Fibroblast of peridontal ligament (primary cell): ENCODE measurements around the gene CENPF.

Source experiments
- DNase-seq: peaks from one replicate; pipeline ENCODE4 v3.0.0-alpha.2; 2010; ENCODE audit errors: extremely low read depth

CENPF gene

GRCh38 chr1:214623430-214623829 lies 20.4 kb downstream of the CENPF start:
- no peak for DNase-seq

DNA sequence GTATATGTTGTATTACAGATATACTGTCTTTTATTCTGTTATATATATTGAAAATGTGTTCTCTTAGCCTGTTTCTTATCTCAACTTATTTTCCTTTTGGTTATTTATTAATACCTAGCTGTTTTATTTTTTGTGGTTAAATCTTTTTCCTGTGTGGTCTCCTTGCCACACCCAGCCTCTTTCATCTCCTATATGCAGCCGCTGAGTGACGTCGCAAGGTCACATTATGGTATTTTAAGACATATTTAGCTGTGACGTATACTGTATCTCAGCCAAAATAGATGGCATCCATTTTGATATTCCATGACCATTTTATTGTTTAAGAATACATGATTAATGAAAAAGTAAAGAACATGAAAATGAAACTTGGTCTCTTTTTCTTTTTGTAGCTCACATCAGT lies 29.1 kb downstream of the CENPF start:
- no peak for DNase-seq

DNA sequence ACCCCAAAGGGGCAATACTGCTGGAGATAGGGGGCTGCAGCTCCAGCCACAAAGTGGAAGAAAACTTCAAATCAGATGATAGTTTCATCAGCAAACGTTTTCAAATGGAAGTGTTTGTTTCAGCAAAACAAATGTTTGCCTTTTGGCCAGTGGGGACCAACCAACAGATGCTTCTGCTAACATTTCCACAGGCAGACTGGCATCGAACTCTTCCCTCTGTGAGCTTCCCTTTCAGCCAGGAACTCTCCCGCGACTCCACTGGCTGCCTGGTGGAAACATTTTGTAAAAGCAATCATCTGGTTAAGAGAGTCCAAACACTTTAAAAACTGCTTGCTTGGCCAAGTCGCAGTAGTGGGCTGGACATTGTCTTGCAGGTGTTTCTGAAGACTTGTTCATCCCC lies 30.7 kb downstream of the CENPF start:
- no peak for DNase-seq

- DNase-seq, result no peak
Observed at GRCh38 chr1:214634267-214634666, 31.3 kb downstream of the CENPF start.

DNA sequence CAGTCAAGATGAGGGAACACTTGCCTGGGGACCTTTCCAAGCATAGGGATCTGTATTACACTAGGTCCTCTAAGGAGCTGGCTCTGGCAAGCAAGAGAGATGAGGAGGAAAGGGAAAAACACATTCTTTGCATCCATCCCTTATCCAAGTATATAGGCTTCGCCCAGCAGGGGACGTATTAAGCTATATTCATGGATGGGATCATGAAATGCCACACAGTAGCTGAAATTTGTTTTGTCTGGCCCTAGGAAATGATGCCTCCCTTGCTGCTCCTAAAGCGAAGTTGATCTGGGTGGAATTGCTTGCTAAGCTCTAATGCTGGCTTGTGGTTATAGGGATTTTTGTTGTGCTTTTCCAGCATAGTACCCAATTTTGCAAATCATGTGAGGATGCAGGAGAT lies 32.1 kb downstream of the CENPF start:
- DNase-seq, result no peak

- DNase-seq, result no peak
Observed at GRCh38 chr1:214635506-214635905, 32.5 kb downstream of the CENPF start.

GRCh38 chr1:214636436-214636835 lies 33.4 kb downstream of the CENPF start:
- DNase-seq, result no peak

DNA sequence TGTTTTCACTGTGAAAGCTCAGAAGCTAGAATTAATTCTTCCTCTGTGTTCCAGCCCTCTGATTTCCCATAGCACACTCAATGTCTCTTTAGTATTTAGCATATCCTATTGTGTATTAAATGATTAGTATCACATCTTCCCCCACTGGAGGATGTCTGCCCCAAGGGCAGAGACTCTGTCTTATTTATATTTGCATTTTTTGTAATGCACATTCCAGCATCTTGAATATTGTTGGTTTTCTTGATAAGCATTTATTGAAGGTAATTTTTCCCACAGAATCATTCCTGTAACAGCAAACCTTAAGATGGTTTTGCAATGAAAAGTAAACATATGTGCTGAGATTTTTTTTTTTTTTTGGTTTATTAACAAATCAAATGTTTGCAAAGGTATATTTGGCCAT lies 34.1 kb downstream of the CENPF start:
- no peak for DNase-seq

DNA sequence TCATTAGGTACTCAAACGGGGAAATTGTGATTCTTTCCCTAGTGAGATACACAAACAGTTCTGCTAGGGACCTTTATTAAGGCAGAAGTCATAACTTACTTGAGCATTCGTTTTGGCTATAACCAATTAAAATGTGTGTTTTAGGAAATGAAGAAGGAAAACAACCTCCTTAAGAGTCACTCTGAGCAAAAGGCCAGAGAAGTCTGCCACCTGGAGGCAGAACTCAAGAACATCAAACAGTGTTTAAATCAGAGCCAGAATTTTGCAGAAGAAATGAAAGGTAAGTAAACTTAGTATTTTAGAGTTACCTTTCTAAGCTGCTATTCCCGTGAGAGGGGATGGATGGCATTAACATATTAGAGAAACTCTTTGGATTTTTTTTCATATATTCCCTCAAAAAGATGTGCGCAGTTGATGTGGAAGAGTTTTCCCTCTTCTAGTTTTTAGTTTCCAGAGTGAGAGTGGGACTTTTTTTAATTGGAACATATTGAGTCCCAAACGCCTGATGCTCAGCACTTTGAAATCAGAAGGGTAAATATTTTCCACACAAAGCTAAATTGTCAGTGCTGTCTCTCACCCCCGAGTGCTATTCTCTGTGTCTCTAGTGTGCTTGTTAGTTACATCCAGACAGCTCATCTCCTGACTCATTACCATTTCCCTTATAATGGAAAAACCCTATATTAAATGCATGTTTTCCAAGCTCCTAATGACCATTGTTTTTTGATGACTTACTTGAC lies 34.9 kb downstream of the CENPF start:
- DNase-seq, result peak; percentile 77

- DNase-seq, result no peak
Observed at GRCh38 chr1:214638459-214638807, 35.4 kb downstream of the CENPF start.

GRCh38 chr1:214638997-214639396 lies 36.0 kb downstream of the CENPF start:
- no peak for DNase-seq

DNA sequence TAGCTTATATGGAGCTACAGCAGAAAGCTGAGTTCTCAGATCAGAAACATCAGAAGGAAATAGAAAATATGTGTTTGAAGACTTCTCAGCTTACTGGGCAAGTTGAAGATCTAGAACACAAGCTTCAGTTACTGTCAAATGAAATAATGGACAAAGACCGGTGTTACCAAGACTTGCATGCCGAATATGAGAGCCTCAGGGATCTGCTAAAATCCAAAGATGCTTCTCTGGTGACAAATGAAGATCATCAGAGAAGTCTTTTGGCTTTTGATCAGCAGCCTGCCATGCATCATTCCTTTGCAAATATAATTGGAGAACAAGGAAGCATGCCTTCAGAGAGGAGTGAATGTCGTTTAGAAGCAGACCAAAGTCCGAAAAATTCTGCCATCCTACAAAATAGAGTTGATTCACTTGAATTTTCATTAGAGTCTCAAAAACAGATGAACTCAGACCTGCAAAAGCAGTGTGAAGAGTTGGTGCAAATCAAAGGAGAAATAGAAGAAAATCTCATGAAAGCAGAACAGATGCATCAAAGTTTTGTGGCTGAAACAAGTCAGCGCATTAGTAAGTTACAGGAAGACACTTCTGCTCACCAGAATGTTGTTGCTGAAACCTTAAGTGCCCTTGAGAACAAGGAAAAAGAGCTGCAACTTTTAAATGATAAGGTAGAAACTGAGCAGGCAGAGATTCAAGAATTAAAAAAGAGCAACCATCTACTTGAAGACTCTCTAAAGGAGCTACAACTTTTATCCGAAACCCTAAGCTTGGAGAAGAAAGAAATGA lies 37.6 kb downstream of the CENPF start:
- DNase-seq, result no peak

DNA sequence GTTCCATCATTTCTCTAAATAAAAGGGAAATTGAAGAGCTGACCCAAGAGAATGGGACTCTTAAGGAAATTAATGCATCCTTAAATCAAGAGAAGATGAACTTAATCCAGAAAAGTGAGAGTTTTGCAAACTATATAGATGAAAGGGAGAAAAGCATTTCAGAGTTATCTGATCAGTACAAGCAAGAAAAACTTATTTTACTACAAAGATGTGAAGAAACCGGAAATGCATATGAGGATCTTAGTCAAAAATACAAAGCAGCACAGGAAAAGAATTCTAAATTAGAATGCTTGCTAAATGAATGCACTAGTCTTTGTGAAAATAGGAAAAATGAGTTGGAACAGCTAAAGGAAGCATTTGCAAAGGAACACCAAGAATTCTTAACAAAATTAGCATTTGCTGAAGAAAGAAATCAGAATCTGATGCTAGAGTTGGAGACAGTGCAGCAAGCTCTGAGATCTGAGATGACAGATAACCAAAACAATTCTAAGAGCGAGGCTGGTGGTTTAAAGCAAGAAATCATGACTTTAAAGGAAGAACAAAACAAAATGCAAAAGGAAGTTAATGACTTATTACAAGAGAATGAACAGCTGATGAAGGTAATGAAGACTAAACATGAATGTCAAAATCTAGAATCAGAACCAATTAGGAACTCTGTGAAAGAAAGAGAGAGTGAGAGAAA lies 38.4 kb downstream of the CENPF start:
- DNase-seq, result no peak

DNA sequence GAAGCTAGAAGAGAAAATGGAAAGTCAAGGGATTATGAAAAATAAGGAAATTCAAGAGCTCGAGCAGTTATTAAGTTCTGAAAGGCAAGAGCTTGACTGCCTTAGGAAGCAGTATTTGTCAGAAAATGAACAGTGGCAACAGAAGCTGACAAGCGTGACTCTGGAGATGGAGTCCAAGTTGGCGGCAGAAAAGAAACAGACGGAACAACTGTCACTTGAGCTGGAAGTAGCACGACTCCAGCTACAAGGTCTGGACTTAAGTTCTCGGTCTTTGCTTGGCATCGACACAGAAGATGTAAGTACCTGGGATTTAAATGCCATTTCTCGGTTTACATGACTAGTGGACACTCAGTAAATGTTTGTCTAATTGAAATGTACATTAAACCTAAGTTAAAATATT lies 40.0 kb downstream of the CENPF start:
- no peak for DNase-seq

- no peak for DNase-seq
Observed at GRCh38 chr1:214645712-214646111, 42.7 kb downstream of the CENPF start.

GRCh38 chr1:214648801-214649200 lies 45.8 kb downstream of the CENPF start:
- no peak for DNase-seq

- no peak for DNase-seq
Observed at GRCh38 chr1:214649607-214650006, 46.6 kb downstream of the CENPF start.

GRCh38 chr1:214650664-214651063 lies 47.7 kb downstream of the CENPF start:
- no peak for DNase-seq

DNA sequence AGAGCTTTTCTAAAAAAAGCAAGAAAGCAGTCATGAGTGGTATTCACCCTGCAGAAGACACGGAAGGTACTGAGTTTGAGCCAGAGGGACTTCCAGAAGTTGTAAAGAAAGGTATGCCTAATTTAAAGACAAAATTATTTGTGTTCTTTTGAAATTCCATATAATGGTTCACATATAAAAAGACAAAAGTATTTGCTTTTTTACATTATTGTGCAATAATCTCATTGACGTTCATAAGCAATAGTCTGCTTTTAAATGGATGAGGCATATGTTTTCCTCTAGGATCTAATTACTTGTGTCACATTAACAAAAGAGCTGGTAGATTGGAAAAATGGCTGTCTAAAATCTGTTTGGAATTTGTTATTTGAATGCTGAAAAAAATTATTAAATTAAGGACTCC lies 54.3 kb downstream of the CENPF start:
- no peak for DNase-seq

DNA sequence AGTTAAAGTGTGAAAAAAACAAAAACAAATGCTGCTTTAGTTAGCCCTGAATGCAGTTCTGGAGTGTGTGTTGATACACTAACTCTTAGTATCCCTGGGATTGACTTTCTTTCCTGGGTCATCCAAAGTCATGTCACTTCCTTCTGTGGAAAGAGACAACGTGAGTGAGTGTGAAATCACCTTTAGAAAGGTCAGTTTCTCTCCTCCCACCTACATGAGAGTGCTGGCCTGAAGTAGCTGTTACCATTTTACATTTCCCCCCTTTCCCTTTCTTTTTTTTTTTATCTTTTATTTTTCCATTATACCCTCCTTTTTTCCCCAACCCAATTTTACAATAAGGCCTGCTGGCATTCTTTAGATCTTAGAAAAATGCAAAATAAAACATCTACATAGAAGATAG lies 55.2 kb downstream of the CENPF start:
- DNase-seq, result no peak

GRCh38 chr1:214658785-214659184 lies 55.8 kb downstream of the CENPF start:
- peak; percentile 71 for DNase-seq

GRCh38 chr1:214660190-214660589 lies 57.2 kb downstream of the CENPF start:
- DNase-seq, result peak; percentile 23

DNA sequence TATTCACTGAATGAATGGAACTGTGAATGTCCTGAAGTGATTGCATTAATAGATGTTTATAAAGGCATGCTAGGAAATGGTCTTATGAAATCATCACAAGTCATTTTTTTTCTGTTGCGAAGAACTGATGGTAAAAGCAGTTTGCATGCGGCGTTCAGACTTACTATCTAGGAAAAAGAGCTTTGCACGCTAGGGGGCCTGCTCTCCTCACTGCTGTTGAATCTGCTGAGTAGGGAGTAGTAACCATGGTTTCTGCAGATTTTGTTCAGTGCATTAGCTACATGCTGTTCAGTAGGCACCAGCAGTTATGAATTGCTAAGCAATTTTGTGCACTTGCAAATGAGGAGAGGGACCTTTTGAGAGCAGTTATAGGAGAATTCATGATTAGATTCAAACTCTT lies 57.9 kb downstream of the CENPF start:
- DNase-seq, result peak; percentile 97
